SK-N-SH treated with all-trans-retinoic acid at 6 μM for 48 hours (cell line): ENCODE measurements around the gene SAMD3.

Source experiments
- ATAC-seq: fragments of 200-7000 bp; cut with Tn5 transposase; 3 replicates; pipeline ENCODE4 v1.9.1; 2020; ENCODE audit warnings: mild to moderate bottlenecking, moderate library complexity
- ARNTL ChIP-seq: fragments of 450-650 bp; formaldehyde crosslinking; IDR thresholded peaks from 2 replicates; pipeline ENCODE4 v1.5.0; 2020; ENCODE audit warnings: low read depth, mild to moderate bottlenecking, moderate library complexity, borderline replicate concordance
- BACH2 ChIP-seq: fragments of 250-450 bp; sonication (Bioruptor Pico); IDR thresholded peaks from 2 replicates; pipeline ENCODE4 v1.9.0; 2021; ENCODE audit warnings: mild to moderate bottlenecking, borderline replicate concordance
- CREB5 ChIP-seq: fragments of 250-450 bp; sonication (Bioruptor Pico); IDR thresholded peaks from 2 replicates; pipeline ENCODE4 v1.5.1; 2020; ENCODE audit warnings: low read depth, mild to moderate bottlenecking, moderate library complexity
- CSDC2 ChIP-seq: fragments of 250-450 bp; sonication (Bioruptor Pico); IDR thresholded peaks from 2 replicates; pipeline ENCODE4 v1.5.0; 2020; ENCODE audit warnings: mild to moderate bottlenecking, moderate library complexity
- CSRNP3 ChIP-seq: fragments of 250-450 bp; sonication (Bioruptor Pico); IDR thresholded peaks from 2 replicates; pipeline ENCODE4 v1.5.1; 2021; ENCODE audit warnings: mild to moderate bottlenecking, moderate library complexity
- ESRRG ChIP-seq: fragments of 250-450 bp; sonication (Bioruptor Pico); IDR thresholded peaks from 2 replicates; pipeline ENCODE4 v1.6.1; 2021; ENCODE audit warnings: mild to moderate bottlenecking
- GLIS3 ChIP-seq: fragments of 250-450 bp; sonication (Bioruptor Pico); IDR thresholded peaks from 2 replicates; pipeline ENCODE4 v1.5.0; 2020; ENCODE audit warnings: mild to moderate bottlenecking, moderate library complexity
- OSR1 ChIP-seq: fragments of 250-450 bp; sonication (Bioruptor Pico); IDR thresholded peaks from 2 replicates; pipeline ENCODE4 v1.8.0; 2022; ENCODE audit warnings: moderate library complexity, mild to moderate bottlenecking, inconsistent platforms
- POU6F1 ChIP-seq: fragments of 250-450 bp; sonication (Bioruptor Pico); IDR thresholded peaks from 2 replicates; pipeline ENCODE4 v1.8.0; 2021; ENCODE audit warnings: low read depth, mild to moderate bottlenecking, moderate library complexity, borderline replicate concordance
- PPARA ChIP-seq: fragments of 250-450 bp; sonication (Bioruptor Pico); IDR thresholded peaks from 2 replicates; pipeline ENCODE4 v1.5.0; 2020; ENCODE audit warnings: mild to moderate bottlenecking, borderline replicate concordance
- RARB ChIP-seq: fragments of 250-450 bp; sonication (Bioruptor Pico); IDR thresholded peaks from 2 replicates; pipeline ENCODE4 v1.8.0; 2021; ENCODE audit warnings: mild to moderate bottlenecking, moderate library complexity
- SNAI2 ChIP-seq: fragments of 250-450 bp; sonication (Bioruptor Pico); IDR thresholded peaks from 2 replicates; pipeline ENCODE4 v1.5.0; 2020; ENCODE audit warnings: mild to moderate bottlenecking, moderate library complexity
- TCF4 ChIP-seq: fragments of 250-450 bp; sonication (Bioruptor Pico); IDR thresholded peaks from 2 replicates; pipeline ENCODE4 v1.8.0; 2021; ENCODE audit warnings: mild to moderate bottlenecking, moderate library complexity, borderline replicate concordance
- TOX ChIP-seq: fragments of 250-450 bp; sonication (Bioruptor Pico); IDR thresholded peaks from 2 replicates; pipeline ENCODE4 v1.8.0; 2021; ENCODE audit warnings: mild to moderate bottlenecking, moderate library complexity, borderline replicate concordance
- ZC3H10 ChIP-seq: fragments of 250-450 bp; sonication (Bioruptor Pico); IDR thresholded peaks from 2 replicates; pipeline ENCODE4 v1.5.1; 2021; ENCODE audit warnings: mild to moderate bottlenecking, moderate library complexity
- ZFP30 ChIP-seq: fragments of 450-650 bp; formaldehyde crosslinking; IDR thresholded peaks from 2 replicates; pipeline ENCODE4 v1.5.0; 2022; ENCODE audit warnings: mild to moderate bottlenecking, moderate library complexity
- ZNF565 ChIP-seq: fragments of 450-650 bp; formaldehyde crosslinking; conservative IDR thresholded peaks from 2 replicates; pipeline ENCODE4 v1.5.0; 2020; ENCODE audit warnings: low read depth, mild to moderate bottlenecking, moderate library complexity
- ZNF70 ChIP-seq: fragments of 450-650 bp; formaldehyde crosslinking; IDR thresholded peaks from 2 replicates; pipeline ENCODE4 v1.5.0; 2020; ENCODE audit warnings: mild to moderate bottlenecking, moderate library complexity
- ZNF8 ChIP-seq: fragments of 450-650 bp; formaldehyde crosslinking; IDR thresholded peaks from 2 replicates; pipeline ENCODE4 v1.5.0; 2020; ENCODE audit warnings: mild to moderate bottlenecking, moderate library complexity
- TF ChIP-seq, protein P1 (sequence below): fragments of 250-450 bp; sonication (Bioruptor Pico); IDR thresholded peaks from 2 replicates; pipeline ENCODE4 v1.5.0; 2020; ENCODE audit warnings: mild to moderate bottlenecking, moderate library complexity

The SAMD3 gene

DNA sequence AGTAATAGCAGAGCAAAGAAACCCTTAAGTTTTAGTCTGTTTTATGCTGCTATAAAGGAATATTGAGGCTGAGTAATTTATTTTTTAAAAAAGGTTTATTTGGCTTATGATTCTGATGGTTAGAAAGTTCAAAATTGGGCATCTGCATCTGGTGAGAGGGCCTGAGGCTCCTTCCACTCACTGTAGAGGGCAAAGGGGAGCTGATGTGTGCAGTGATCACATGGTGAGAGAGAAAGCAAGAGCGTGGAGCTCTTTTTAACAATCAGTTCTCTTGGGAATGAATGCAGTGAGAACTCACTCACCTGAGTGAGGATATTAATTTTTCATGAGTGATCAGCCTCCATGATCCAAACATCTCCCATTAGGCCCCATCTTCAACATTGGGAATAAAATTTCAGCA is 36.4 kb upstream of the SAMD3 start (continued):
- TF ChIP-seq PPARA (no peak), SNAI2 (no peak)

DNA sequence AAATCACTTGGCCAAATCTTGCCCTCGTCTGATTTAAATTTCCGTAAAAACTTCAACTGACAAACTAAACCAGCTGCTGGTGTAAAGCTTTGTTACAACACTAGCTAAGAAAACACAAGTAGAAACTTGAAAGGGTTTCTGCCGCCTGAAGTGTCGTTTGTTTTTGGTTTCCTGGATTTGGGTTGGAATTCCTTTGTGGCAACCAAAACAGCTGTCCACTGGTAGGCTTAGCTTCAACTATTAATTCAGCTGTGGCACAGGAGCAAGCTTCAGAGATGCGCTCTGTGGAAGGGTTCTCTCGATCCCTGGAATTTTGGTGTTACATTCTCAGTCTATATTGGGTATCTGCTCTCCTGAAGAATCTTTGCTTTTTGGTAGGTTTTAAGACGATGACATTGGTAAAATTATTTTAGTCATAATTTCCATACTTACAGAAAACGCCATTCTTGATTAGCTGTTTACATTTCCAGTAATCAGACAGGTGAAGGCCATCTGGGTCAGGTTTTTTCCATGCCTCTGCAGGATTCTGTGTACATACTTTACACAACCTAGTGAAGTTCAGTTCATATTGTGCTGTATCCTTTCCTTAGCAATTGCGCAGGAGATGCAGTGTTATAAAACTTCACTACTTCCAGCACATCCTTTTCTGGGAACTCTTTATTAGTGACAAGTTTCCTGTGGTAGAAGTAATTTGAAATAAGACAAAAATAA is 29.9 kb upstream of the SAMD3 start:
- no peak for ATAC-seq
- no peak for TF ChIP-seq CREB5 (CRISPR knock-in tag)

- TF ChIP-seq ARNTL (CRISPR knock-in tag) (no peak), ZFP30 (CRISPR knock-in tag) (no peak), ZC3H10 (no peak), TOX (CRISPR knock-in tag) (no peak), OSR1 (CRISPR knock-in tag) (no peak), ESRRG (CRISPR knock-in tag) (no peak), BACH2 (no peak), TCF4 (CRISPR knock-in tag) (no peak), CSRNP3 (CRISPR knock-in tag) (no peak), SNAI2 (no peak), ZNF70 (CRISPR knock-in tag) (no peak), ZNF565 (CRISPR knock-in tag) (no peak), CSDC2 (CRISPR knock-in tag) (no peak), POU6F1 (CRISPR knock-in tag) (no peak), GLIS3 (CRISPR knock-in tag) (no peak), ZNF8 (no peak), CREB5 (CRISPR knock-in tag) (no peak)
- ATAC-seq, result no peak
Observed at GRCh38 chr6:130245267-130245666, 22.5 kb upstream of the SAMD3 start.

DNA sequence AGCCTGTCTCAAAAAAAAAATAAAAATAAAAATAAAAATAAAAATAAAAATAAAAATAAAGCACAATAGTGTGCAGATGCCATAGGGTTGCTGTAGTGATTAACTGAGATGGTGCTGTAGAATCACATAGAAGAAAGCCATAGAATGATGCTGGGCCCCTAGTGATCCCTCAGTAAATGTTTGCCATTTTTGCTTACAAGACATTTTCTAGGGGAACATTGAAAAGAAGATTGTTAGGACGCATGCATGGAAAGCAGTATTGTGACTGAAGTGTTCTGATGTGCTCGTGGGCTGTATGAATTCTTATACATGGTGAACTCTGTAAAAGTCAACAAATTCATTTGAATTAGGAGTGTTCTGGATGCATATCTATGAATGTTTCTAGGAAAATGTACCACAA is 22.0 kb upstream of the SAMD3 start:
- no peak for ATAC-seq
- no peak for TF ChIP-seq CREB5 (CRISPR knock-in tag)
- no peak for TF ChIP-seq ZNF8
- TF ChIP-seq ARNTL (CRISPR knock-in tag), result no peak
- no peak for TF ChIP-seq POU6F1 (CRISPR knock-in tag)
- TF ChIP-seq CSRNP3 (CRISPR knock-in tag), result no peak
- TF ChIP-seq, protein P1, sequence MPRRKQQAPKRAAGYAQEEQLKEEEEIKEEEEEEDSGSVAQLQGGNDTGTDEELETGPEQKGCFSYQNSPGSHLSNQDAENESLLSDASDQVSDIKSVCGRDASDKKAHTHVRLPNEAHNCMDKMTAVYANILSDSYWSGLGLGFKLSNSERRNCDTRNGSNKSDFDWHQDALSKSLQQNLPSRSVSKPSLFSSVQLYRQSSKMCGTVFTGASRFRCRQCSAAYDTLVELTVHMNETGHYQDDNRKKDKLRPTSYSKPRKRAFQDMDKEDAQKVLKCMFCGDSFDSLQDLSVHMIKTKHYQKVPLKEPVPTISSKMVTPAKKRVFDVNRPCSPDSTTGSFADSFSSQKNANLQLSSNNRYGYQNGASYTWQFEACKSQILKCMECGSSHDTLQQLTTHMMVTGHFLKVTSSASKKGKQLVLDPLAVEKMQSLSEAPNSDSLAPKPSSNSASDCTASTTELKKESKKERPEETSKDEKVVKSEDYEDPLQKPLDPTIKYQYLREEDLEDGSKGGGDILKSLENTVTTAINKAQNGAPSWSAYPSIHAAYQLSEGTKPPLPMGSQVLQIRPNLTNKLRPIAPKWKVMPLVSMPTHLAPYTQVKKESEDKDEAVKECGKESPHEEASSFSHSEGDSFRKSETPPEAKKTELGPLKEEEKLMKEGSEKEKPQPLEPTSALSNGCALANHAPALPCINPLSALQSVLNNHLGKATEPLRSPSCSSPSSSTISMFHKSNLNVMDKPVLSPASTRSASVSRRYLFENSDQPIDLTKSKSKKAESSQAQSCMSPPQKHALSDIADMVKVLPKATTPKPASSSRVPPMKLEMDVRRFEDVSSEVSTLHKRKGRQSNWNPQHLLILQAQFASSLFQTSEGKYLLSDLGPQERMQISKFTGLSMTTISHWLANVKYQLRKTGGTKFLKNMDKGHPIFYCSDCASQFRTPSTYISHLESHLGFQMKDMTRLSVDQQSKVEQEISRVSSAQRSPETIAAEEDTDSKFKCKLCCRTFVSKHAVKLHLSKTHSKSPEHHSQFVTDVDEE (CRISPR knock-in tag), result no peak
- no peak for TF ChIP-seq BACH2
- no peak for TF ChIP-seq ZFP30 (CRISPR knock-in tag)
- TF ChIP-seq ZNF565 (CRISPR knock-in tag), result no peak
- TF ChIP-seq OSR1 (CRISPR knock-in tag), result no peak
- no peak for TF ChIP-seq ZC3H10
- no peak for TF ChIP-seq RARB
- no peak for TF ChIP-seq TOX (CRISPR knock-in tag)
